GM12865 (cell line): ENCODE measurements around the gene KANSL1.
"Not testable (repeated sequence)": the region's sequence is repeated elsewhere in the genome, so short reads cannot be mapped to it uniquely, and the experiment has no call there.

ENCODE experiments used
- DNase-seq: peaks from one replicate; pipeline ENCODE4 v3.0.0; 2010; ENCODE audit warnings: low read depth
- H3K4me3 ChIP-seq: 2 replicates; pipeline ENCODE4 v1.5.1; 2011; ENCODE audit warnings: mild to moderate bottlenecking, low read depth, low read length, control low read depth
- TF ChIP-seq, protein P1 (sequence below): IDR thresholded peaks from 2 replicates; pipeline ENCODE4 v1.5.1; 2011; ENCODE audit warnings: low read length, control low read depth, low read depth, inconsistent platforms; ENCODE audit not compliant: insufficient read depth; ENCODE audit errors: missing control alignments

The KANSL1 gene

GRCh38 chr17:46180892-46181274 is 12.3 kb downstream of the KANSL1 start:
- no peak overlapping the region for H3K4me3 ChIP-seq
- no peak for DNase-seq
- TF ChIP-seq, protein P1, sequence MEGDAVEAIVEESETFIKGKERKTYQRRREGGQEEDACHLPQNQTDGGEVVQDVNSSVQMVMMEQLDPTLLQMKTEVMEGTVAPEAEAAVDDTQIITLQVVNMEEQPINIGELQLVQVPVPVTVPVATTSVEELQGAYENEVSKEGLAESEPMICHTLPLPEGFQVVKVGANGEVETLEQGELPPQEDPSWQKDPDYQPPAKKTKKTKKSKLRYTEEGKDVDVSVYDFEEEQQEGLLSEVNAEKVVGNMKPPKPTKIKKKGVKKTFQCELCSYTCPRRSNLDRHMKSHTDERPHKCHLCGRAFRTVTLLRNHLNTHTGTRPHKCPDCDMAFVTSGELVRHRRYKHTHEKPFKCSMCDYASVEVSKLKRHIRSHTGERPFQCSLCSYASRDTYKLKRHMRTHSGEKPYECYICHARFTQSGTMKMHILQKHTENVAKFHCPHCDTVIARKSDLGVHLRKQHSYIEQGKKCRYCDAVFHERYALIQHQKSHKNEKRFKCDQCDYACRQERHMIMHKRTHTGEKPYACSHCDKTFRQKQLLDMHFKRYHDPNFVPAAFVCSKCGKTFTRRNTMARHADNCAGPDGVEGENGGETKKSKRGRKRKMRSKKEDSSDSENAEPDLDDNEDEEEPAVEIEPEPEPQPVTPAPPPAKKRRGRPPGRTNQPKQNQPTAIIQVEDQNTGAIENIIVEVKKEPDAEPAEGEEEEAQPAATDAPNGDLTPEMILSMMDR = no peak

- DNase-seq, H3K4me3 ChIP-seq: not testable (repeated sequence)
These were observed 12.9 kb downstream of the KANSL1 start for GRCh38 chr17:46180185-46180891.

DNA sequence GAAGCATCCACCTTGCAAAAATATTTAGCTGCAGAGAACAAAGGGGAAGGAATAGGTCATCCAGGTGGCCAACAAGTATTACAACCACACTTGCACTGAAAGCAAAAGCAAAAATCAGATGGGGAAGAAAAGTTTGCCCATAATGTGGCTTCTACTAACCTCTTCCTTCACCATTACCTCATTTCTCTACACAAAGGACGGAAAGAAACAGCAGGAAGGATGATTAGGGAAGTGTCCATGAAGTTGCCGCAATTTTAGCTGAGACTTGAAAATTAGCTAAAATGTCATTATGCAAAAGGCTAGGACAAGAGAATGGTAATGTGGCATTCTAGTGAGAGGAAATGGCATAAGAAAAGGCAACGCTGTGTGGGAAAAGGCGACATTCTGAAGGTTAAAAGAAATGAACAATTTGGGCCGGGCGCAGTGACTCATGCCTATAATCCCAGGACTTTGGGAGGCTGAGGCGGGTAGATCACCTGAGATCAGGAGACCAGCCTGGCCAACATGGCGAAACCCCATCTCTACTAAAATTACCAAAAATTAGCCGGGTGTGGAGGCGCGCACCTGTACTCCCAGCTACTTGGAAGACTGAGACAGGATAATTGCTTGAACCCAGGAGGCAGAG is 13.7 kb downstream of the KANSL1 start:
- no peak overlapping the region for H3K4me3 ChIP-seq
- peak; percentile 74 for DNase-seq
- TF ChIP-seq, protein P1 = no peak

- TF ChIP-seq, protein P1 = no peak
- H3K4me3 ChIP-seq = no peak overlapping the region
- DNase-seq = no peak
These were observed 14.5 kb downstream of the KANSL1 start for GRCh38 chr17:46178550-46179214.

DNA sequence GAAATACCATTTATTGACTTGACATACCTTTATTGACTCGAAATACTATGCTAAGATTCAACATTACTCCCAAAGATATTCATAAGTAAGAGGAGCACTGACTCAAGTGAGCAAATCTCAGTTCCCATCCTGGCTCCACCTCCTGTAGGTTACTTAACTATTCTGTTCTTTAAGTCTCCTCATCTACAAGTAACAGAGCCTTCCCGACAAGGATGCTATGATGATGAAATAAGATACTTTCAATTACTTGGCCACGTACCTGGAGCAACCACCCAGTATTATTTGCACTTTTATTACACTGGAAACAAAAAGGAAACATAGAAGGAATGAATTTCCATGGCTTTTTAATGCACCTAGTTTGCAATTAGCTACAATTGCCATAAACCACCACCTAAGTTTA is 16.3 kb downstream of the KANSL1 start:
- TF ChIP-seq, protein P1 = no peak
- no peak for DNase-seq
- no peak overlapping the region for H3K4me3 ChIP-seq

DNA sequence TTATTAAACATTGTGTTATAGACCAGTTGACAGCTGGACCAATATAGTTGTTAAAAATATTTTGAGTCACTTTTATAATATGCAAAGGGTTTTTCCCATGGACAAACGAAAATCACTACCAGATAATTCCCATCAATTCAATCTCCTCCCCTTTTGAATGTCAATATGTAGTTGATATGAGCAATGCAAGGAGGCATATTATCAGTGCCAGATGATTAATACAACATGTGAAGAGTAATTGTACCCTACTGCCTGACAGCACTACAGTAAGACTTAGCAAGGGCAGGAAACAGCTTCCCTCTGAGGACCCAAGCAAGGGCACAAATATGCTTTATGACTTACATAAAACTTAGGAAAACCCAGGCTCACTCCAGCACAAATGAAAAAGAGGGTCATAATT is 17.3 kb downstream of the KANSL1 start:
- no peak for DNase-seq
- no peak overlapping the region for H3K4me3 ChIP-seq
- TF ChIP-seq, protein P1 = no peak

DNA sequence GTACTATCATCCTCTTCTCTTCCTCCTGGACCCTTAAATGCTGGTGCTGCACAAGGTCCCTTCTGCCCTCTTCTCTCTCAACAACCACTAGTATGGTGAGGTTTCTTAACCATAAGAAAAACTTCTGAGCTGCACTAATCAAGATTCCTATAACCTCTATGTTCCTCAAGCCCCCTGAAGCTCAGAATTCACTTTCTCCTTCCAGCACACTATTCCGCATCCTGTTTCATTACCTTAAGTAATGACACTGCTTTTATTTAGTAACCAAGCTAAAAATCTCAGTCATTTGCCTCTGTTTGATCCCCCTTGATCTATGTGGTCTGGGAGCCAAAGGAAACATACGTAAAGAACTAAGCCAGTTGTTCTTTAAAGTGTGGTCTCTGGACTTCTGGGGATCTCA is 20.1 kb downstream of the KANSL1 start:
- TF ChIP-seq, protein P1 = no peak
- H3K4me3 ChIP-seq = no peak overlapping the region
- no peak for DNase-seq
